ENCODE results near the gene MARK3.
"Not testable (repeated sequence)": the region's sequence is repeated elsewhere in the genome, so short reads cannot be mapped to it uniquely, and the experiment has no call there.

The MARK3 gene

DNA sequence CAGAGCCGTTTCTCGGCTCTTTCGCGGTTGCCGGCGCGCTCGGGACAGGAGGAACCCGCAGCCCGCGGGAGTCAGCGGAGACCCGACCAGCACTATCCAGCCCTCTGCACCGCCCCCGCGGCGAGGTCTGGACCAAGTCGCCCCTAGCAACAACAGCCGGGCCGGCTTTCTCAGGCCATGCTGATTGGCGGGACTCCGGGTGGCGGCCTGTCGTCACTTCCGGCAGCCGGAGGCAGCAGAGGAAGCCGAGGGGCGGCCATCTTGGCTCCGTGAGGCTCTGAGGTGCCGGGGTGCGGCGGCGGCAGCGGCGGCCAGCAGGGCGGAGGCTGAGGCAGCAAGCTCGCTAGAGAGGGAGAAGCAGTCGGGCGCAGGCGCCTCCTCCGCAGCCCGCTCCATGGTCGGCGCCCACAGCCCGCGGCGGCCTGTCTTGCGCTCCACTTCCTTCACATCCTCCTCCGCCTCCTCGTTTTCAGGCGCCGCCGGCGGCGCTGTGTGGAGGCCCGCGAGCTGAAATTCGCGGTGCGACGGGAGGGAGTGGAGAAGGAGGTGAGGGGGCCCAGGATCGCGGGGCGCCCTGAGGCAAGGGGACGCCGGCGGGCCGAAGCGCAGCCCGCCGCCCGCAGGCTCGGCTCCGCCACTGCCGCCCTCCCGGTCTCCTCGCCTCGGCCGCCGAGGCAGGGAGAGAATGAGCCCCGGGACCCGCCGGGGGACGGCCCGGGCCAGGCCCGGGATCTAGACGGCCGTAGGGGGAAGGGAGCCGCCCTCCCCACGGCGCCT, at the start of gene MARK3:
Gene MARK3, plus strand, starts transcription at position 264 of the 777 bp plus-strand sequence. CDS start 615 bp downstream, outside the sequence.
- peak; percentile 76 for DNase-seq

DNA sequence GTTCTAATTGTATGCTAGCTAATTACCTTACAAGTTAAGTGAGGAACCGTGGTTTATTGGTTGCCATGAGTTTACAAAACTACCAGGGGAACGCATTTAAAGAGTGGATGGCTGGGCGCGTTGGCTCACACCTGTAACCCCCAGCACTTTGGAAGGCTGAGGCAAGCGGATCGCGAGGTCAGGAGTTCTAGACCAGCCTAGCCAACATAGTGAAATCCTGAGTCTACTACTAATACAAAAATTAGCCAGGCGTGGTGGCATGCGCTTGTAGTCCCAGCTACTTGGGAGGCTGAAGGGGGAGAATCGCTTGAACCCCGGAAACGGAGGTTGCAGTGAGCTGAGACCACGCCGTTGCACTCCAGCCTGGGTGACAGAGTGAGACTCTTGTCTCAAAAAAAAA, 49.0 kb upstream of the MARK3 start:
- no peak for DNase-seq

DNA sequence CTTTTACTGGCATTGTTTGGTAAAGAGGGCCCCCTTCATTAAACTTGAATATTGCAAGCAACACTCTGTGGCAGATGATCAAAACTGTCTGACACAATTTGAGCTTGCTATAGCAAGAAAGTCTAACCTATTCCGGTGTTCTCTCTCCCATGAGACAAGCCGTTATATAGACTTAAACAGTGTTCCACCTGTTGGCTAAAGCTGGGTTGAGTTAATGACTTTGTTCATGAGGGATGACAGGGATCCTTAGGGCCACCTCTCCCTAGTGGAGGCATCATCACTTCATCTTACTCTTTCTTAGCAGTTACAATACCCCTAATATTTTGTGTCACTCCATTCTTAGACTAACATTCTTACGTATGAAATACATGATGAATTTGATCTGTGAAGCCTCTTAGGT, 47.4 kb upstream of the MARK3 start:
- DNase-seq = no peak

DNA sequence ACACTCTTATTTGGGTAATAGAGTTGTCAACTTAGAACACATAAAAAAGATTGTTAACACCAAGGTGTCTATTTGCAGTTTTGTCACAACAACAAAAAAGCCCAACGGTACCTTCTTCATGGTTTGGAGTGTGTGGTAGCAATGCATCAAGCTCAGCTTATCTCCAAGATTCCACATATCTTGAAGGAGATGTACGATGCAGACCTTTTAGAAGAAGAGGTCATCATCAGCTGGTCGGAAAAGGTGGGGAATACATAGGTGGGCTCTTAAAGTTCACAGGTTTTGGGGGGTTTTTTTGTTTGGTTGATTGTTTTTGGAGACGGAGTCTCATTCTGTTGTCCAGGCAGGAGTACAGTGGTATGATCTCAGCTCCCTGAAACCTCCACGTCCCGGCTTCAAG, 45.7 kb upstream of the MARK3 start:
- no peak for DNase-seq

DNA sequence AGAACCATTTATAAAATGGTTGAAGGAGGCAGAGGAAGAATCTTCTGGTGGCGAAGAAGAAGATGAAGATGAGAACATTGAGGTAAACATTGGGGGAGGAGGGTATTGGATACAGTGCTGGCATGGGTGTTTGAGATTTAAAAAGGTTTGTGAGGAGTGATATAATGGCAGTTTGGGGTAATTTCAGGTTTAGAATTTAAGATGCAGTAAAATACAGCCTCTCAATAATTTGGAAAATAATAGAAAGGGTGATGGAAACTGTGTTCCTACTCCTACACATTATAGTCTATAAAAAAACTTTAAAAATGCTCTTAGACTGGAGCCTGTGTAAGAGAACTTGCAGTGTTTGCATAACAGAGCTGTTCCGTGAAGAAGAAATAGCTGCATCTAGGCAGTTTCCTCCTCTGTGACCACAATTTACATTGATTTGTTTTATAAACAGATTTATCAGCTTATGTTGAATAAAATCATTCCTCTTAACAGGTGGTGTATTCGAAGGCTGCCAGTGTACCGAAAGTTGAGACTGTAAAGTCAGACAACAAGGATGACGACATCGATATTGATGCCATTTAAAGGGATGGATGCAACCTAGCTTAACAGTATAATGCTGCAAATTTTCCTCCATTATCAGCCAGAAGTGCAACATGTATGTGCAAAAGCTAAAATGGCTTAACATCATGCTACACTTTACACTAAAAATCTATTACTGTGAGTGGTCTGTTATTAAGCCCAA, 44.6 kb upstream of the MARK3 start:
- DNase-seq = no peak

DNA sequence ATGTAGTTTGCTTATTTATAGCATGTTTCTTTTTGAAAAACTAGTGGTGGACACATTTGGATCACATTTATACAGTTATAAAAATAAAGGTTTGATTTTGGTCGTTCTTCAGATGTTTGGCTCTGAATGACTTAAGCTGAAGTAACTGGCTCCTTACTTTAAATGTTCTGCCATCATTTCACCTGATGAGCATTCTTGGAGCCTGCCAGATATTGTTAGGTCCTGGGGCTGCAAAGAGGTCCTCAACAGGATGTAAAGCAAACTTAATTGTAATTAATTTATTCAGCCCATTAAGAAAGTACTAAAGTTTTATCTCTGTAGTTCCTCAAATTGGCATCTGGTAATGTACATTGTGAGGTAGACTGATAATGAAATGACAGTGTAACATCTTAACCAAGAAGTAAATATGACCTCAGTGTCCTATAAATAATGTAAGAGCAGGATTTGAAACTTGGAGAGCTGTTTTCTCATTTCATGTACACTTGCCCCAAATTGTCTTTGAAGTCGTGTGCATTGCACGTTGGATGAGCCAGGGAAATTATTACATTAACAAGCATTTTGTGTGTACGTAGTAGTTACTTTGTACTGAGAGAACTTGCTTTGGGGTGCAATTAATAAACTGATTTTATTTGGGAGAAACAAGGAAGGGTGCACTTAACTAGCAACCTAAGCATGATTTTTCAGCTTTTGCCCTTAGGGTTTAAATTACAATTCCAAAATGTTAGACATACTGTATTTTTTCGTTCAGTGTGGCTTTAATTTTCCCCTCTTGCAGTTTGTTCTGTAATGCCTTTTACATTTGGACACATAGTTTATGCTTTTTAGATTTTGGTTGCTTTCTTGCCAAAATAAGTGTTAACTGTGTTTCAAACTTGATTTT, 43.7 kb upstream of the MARK3 start:
- no peak for DNase-seq

DNA sequence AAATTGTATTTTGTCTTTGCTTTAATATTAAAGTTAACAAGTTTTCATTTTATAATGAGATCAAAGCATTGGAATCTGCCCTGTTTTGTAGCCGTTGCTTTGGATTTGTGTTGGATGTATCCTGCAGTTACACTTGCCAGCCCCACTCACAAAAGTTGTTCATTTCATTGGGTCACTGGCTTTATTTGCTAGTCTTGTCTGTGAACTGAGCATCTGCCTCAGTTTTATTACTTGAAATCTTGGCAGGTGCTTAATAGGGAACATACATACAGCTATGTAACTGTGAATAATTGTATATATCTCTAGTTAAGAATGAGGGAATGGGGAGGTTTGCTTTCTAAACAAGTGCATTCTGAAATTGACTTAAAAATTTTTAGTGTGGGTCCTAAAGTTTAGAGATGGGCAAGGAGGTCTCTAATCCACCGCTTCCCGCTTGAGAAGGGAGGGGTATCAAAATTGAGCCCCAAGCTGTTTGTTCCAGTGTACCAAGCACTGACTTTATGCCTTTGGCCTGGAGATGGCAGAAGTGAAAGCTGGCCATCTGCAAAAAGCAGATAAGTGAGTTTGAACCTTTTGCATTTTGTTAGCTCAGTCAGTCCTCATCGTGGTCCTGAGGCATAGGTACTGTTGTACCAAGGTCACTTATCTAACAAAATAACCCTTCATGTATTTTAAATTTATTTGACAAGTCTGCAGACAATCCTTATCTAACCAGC, 41.9 kb upstream of the MARK3 start:
- no peak for DNase-seq

DNA sequence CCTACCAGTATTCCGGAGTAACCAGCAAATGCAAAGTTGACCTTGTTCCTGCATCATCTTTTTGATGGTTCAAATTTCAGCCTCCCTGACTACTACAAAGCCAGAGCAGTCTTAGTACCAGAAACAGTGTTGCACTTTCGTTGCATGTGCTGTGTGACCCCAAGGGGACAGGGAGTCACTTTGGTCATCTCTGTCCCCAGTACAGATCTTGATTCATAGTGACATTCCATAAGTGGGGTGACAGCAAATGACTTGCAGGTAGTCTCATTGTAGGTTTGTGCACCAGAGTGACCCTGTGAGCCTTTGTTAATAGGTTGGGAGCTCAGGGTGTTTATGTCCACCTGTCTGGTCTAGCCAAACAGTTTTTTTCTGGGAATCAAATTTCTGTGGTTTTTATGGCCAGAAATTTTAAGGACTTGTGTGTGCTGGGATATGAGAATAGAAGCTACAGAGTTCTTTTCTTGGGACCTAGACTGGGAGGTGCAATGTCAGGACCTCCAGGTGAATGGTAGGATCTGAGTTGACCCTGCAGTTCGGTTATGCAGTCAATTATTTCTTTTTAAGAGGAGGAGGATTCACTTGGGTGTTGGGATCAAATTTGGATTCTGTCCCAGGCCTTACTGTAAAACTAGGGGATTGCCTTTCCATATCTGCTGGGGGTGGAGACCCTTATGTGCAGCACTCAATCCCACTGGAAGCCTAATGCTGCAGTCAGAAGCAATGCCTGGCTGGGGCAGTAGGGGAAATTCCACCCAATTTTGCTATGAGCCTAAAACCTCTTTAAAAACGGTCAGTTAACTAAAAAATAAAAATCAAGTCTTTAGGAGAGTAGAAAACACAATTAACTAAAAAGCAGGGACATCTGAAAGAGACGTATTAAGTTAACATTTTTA, 41.1 kb upstream of the MARK3 start:
- DNase-seq = no peak

DNA sequence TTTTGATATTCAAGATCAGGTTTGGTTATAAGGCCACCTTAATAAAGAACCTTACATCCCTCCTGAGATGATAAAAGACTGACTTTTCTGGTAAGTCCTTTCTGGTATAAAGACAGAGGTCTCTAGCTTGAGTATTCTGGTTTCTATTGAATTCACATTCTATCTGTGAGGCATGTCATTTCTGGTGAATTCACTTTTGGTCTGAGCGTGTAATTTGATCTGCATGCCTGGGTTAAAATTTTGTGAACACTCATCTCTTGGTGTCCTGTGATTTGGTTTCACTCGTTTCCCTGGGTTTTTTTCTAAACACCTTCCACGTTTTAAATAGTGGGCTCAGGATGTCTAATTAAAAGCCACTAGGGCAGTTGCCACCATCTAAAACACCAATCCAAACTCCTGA, 38.9 kb upstream of the MARK3 start:
- DNase-seq = no peak

DNA sequence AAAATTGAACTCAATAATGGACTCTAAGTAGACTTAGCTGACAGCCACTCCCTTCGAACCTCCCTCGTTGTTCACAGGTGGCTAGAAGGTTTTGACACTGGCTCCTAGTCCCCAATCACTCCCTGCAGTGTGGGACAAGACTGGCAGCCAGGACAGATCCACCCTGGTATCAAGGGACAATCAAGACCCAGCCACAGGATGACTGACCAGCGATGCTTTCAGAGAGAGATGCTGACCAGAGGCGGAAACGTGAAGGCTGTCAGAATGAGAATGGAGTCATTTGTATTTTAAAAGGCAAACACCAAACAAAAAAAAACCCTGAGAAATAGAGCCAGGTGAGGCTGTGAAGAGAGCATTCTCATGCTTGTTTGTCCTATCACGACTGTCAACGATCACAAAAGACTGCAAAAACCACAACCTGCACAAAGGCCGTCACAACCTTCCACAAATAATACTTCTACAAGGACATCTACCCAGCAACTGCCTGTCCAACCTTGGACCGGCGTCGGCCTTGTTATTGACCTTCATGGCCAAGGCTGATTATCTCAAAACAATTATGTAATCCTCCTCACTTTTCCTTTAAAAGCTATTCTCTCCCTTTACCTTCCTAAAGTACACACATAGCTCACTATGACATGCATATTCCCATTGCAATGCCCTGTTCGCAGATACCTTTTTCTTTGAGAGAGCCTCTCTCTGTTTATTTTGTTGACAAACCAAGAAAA, 38.0 kb upstream of the MARK3 start:
- no peak for DNase-seq

DNA sequence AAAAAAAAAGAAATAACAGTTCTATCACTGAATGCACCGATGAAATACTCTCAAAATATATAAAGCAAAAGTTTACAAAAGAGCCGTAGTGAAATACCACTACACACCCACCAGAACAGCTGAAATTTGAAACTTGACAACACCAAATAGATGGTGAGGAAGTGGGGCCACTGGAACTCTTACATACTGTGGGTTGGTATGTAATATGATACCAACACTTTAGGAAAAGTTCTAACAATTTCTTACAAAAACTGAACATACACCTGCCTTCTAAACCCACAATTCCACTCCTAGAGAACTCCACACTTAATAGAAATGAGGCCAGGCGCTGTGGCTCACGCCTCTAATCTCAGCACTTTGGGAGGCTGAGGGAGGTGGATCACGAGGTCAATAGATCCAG, 37.1 kb upstream of the MARK3 start:
- DNase-seq = no peak

DNA sequence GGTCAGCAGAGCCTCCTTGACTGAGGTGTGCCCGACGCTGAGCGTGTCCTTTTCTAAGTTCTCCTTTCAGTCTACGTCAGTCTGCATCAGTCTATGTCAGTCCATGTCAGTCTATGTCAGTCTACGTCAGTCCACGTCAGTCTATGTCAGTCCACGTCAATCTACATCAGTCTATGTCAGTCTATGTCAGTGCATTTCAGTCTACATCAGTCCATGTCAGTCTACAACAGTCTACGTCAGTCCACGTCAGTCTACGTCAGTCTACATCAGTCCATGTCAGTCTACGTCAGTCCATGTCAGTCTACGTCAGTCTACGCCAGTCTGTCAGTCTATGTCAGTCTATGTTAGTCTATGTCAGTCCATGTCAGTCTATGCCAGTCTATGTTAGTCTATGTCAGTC, 35.2 kb upstream of the MARK3 start:
- DNase-seq = no peak

DNA sequence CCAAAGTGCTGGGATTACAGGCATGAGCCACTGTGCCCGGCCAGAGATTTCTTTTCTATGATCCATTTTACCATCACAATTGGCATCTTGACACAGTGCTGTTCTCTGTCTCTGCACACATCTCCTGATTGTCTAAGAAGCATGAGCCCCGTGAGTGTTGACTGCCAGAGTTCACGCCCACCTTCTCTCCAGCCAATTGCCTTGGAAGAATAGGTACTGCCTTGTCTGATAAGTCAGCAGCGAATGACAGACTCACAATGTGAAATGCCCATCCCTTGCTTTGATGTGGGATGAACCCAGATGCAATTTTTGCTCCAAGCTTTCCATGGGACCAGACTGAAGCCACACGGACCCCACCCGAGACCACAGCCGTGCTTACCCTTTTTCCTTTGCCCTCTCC, 31.9 kb upstream of the MARK3 start:
- no peak for DNase-seq

DNA sequence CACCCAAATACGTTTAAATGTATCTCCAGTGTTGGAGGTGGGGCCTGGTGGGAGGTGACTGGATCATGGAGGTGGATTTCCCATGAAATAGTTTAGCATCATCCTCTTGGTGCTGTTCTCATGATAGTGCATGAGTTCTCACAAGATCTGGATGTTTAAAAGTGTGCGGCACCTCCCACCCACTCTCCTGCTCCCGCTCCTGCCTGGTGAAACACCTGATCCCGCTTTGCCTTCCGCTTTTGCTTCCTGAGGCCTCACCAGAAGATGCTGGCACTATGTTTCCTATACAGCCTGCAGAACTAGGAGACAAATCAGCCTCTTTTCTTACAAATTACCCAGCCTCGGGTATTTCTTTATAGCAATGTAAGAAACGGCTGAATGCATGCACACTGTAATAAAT, 31.1 kb upstream of the MARK3 start:
- DNase-seq = no peak

DNA sequence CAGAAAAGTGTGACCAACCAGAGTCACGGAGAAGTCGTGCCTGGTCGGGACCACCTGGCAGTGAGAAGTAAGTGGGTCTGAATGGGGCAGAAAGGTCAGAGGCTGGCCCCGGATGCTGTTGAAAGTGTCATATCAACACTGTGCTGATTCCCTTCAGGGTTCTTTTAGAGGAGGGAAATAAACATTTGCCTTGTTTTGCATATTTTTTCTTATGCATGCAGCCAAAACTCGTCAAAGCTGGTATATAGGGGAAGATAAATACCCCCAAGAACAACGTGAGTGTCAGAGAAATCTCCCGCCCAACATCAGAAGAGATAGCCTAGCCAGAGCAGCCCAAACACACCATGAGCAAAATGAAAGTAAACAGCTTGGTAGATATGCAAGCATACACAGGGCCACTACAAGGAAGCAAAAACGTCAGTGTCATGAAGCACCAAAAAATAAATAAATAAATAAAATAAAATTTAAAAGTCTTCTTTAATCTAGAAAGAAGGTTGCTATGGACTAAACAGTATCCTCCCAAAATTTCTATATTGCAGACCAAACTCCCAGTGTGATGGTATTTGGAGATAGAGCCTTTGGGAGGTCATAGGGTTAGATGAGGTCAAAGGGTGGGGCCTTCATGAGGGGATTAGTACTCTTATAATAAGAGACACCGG, 29.1 kb upstream of the MARK3 start:
- no peak for DNase-seq

DNA sequence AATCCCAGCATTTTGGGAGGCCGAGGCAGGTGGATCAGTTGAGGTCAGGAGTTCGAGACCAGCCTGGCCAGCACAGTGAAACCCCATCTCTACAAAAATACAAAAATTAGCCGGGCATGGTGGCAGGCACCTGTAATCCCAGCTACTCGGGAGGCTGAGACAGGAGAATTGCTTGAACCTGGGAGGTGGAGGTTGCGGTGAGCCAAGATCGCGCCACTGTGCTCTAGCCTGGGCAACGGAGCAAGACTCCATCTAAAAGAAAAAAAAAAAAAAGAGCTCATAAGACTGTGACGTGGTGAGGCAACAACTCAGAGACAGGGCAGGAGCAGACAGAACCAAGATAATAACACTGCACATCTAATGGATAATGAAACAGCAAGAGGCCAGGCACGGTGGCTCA, 27.7 kb upstream of the MARK3 start:
- not testable (repeated sequence) for DNase-seq

DNA sequence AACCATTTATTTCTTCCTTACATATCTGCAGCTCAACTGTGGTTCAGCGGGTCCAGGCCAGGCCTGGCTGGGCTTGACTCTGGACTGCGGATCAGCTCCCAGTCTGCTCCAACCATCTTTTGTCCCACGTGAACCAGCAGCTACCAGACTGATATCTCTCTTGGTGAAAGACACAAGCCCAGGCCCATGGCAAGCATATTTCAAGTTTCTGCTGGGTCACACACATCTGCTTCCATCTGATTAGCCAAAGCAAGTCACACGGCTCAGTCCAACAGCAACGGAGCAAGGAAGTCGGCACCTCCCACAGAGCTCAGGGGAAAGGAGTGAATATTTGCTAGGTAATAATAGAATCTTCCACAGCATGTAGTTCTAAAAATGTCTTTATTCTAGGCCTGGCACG, 24.7 kb upstream of the MARK3 start:
- no peak for DNase-seq

DNA sequence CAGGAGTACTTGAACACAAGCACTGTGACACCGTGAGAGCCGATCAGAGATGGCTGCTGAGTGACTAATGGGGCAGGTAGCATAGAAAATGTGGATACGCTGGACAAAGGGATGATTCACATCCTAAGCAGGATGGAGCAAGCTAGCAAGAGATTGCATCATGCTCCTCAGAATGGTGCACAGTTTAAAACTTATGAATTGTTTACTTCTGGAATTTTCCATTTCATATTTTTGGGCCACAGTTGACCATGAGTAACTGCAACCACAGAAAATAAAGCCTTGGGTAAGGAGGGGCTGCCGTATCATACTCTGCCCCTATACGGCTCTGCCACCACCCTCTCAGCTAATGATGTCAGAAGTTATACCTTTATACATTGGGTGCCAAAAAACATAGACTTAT, 23.3 kb upstream of the MARK3 start:
- DNase-seq = no peak

DNA sequence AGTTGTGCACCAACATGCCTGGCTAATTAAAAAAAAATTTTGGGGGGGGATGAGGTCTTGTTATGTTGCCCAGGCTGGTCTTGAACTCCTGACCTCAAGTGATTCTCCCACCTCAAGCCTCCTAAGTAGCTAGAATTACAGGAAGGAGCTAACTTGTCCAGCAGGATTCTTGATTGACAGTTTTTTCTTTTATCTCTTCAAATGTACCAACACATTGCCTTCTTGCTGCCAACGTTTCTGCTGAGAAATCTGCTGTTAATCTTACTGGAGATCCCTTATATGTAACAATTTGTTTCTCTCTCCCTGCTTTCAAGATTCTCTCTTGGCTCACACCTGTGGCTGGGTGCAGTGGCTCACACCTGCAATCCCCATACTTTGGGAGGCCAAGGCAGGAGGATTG, 22.4 kb upstream of the MARK3 start:
- no peak for DNase-seq

DNA sequence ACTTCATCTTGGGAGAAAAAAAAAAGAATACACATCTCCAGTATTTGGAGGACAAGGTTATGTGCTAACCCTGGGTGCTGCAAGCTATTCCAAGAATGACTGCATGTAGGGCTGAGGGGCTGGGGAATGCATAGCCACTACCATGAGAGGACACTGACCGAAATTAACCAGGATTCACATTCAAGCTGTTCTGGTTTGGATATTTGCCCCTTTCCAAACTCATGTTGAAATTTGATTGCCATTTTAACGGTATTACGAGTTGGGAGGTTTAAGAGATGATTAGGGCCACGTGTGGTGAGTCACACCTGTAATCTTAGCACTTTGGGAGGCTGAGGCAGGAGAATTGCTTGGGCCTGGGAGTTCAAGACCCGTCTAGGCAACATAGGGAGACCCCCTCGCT, 18.5 kb upstream of the MARK3 start:
- DNase-seq = no peak

DNA sequence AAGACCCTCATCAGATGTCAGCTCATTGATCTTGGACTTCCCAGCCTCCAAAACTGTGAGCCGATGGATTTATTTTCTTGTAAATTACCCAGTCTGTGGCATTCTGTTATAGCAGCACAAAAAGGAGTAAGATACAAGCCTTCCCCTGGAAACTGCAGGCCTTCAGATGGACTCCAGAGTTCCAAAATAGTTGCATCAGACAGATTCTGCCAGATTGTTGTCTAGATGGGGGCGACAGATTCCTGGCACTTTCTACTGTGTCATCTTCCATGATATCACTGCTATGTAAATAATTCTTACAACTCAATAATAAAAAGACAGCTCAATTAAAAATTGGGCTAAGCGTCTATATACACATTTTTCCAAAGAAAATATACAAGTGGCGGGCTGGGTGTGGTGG, 17.2 kb upstream of the MARK3 start:
- DNase-seq = no peak
